Neutrophil (primary cell): ENCODE data around the gene BRD7.

Experiments used
- H3K27ac ChIP-seq: fragments of 200-600 bp; sonication (generic); 2 replicates; pipeline ENCODE4 v1.5.1; 2016; ENCODE audit warnings: mild to moderate bottlenecking, moderate library complexity
- H3K27me3 ChIP-seq: fragments of 200-600 bp; sonication (generic); 2 replicates; pipeline ENCODE4 v1.6.0; 2016; ENCODE audit warnings: mild to moderate bottlenecking
- H3K36me3 ChIP-seq: fragments of 200-600 bp; sonication (generic); 2 replicates; pipeline ENCODE4 v1.5.1; 2017
- H3K4me1 ChIP-seq, 2 experiments: fragments of 200-600 bp in 1 of 2; sonication (generic) in 1 of 2; 1 replicate in 1 of 2; 2 replicates in 1 of 2; pipeline versions ENCODE4 v1.5.1 to v1.6.1; 2013 to 2016; ENCODE audit warnings: low read depth in 1 of 2, low read length in 1 of 2, mild to moderate bottlenecking in 1 of 2, moderate library complexity in 1 of 2; ENCODE audit not compliant: control insufficient read depth in 1 of 2, insufficient read depth in 1 of 2
- H3K4me3 ChIP-seq, 2 experiments: fragments of 200-600 bp in 1 of 2; sonication (generic) in 1 of 2; 1 replicate in 1 of 2; 2 replicates in 1 of 2; pipeline ENCODE4 v1.5.1; 2013 to 2016; ENCODE audit warnings: low read depth in 1 of 2, low read length in 1 of 2, mild to moderate bottlenecking in 1 of 2, moderate library complexity in 1 of 2
- H3K9me3 ChIP-seq: fragments of 200-600 bp; sonication (generic); 2 replicates; pipeline ENCODE4 v1.5.1; 2016
- TF ChIP-seq, protein P1 (sequence below): fragments of 200-600 bp; sonication (generic); IDR thresholded peaks from 2 replicates; pipeline ENCODE4 v1.5.1; 2016; ENCODE audit warnings: antibody characterized with exemption

BRD7 gene

DNA sequence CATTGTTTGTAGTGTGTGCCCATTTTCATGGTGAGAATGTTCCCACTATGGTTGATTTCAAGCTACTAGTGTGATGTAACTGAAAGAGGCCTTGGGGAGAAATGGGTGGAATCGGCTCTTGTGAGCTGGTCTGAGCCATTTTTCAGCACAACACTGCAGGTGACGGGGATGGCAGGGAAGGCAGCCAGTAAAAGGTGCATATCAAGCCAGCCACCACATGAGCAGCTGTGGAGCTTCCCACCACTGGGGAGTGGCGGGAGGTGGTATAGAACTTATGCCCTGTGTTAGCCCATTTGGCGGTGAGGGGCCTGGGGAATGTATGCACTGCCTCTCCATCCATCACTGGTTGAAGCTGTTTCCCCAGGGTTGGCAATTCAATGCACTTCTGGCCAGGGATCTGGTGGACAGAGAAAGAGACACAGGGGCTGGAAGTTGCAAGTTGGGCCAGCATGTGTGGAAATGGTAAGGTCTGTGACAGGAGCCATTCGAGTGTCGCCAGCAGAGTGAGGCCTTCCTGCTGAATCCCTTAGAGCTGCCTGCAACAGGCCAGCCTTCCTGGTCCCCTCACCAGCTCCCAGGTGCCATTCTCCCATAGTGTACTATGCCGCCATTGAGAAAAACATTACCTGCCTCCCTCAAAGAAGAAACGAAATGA, 31.7 kb upstream of the BRD7 start:
- no peaks in the 10 kb centered on the region for H3K27me3 ChIP-seq
- no peaks in the 10 kb centered on the region for H3K9me3 ChIP-seq
- H3K4me3 ChIP-seq: no peak overlapping the region
- H3K4me1 ChIP-seq: no peaks in the 10 kb centered on the region
- H3K27ac ChIP-seq: no peak overlapping the region
- TF ChIP-seq, protein P1, sequence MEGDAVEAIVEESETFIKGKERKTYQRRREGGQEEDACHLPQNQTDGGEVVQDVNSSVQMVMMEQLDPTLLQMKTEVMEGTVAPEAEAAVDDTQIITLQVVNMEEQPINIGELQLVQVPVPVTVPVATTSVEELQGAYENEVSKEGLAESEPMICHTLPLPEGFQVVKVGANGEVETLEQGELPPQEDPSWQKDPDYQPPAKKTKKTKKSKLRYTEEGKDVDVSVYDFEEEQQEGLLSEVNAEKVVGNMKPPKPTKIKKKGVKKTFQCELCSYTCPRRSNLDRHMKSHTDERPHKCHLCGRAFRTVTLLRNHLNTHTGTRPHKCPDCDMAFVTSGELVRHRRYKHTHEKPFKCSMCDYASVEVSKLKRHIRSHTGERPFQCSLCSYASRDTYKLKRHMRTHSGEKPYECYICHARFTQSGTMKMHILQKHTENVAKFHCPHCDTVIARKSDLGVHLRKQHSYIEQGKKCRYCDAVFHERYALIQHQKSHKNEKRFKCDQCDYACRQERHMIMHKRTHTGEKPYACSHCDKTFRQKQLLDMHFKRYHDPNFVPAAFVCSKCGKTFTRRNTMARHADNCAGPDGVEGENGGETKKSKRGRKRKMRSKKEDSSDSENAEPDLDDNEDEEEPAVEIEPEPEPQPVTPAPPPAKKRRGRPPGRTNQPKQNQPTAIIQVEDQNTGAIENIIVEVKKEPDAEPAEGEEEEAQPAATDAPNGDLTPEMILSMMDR: no peak
- H3K36me3 ChIP-seq: no peaks in the 10 kb centered on the region

DNA sequence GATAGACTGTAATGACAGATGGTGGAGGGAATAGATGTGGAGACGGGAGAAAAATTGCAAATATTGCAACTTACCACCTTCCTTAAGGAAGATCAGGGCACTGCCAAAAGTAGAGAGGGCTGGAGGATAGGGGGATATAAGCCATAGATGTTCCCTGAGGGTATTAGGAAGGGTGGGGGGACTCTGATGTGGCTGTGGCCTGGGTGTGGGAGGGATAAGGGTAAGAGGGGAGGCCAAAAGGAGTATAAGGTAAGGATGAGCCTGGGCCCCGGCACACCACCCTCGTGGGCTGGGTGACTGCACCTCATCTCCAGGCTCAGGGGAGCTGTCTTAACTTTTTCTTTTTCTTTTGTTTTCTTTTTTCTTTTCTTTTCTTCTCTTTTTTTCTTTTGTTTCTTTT, 30.6 kb upstream of the BRD7 start:
- no peaks in the 10 kb centered on the region for H3K36me3 ChIP-seq
- no peak overlapping the region for H3K4me3 ChIP-seq
- H3K4me1 ChIP-seq: no peaks in the 10 kb centered on the region
- TF ChIP-seq, protein P1: no peak
- H3K9me3 ChIP-seq: no peaks in the 10 kb centered on the region
- H3K27ac ChIP-seq: no peak overlapping the region
- H3K27me3 ChIP-seq: no peaks in the 10 kb centered on the region

DNA sequence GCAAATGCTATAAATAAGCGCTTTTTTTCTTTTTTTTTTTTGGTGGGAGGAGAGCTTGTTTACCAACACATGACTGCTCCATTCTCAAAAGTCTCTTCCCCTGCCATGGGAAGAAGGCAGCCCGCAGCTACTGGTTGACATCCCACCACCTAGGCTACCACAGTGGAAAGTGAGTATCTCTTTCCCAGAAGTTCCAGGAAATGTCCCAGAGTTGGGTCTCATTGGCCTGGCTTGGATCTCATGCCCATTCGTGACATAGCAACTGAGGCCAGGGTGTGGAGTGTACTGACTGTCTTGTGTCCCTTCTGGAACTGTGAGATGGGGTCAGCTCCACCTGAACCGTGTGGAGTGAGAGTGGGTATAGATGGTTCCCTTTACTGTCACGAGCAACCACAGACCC, 29.5 kb upstream of the BRD7 start:
- no peaks in the 10 kb centered on the region for H3K4me1 ChIP-seq
- H3K9me3 ChIP-seq: no peaks in the 10 kb centered on the region
- no peak overlapping the region for H3K27ac ChIP-seq
- no peaks in the 10 kb centered on the region for H3K27me3 ChIP-seq
- H3K36me3 ChIP-seq: no peaks in the 10 kb centered on the region
- no peak overlapping the region for H3K4me3 ChIP-seq
- TF ChIP-seq, protein P1: no peak

DNA sequence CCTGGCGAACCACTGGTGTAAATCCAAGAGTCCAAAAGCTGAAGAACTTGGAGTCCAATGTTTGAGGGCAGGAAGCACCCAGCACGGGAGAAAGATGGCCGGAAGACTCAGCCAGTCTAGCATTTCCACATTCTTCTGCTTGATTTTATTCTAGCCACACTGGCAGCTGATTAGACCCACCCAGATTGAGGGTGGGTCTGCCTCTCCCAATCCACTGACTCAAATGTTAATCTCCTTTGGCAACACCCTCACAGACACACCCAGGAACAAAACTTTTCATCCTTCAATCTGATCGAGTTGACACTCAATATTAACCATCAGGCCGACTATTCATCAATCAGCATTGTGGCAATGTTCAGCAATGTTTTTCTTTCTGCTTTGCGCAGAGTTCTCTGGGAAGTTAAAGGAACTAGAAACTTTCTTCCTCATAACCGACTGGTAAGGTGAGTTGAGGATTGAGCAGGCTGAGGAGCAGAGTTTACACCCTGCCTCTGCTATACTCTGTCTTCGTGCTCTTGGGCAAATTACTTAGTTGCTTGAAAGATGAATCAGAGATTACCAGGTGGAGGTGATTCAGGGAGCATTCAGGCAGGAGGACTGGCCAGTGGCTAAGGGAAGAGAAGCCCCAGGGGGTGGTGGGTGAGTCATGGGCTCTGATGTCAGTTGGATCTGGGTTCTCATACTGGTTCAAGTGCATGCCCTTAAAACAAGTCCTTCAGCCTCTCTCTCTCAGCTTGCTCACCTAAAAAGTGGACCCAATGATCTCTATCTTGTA, 28.2 kb upstream of the BRD7 start:
- TF ChIP-seq, protein P1: no peak
- no peak overlapping the region for H3K4me3 ChIP-seq
- H3K27me3 ChIP-seq: no peaks in the 10 kb centered on the region
- no peaks in the 10 kb centered on the region for H3K36me3 ChIP-seq
- H3K9me3 ChIP-seq: no peaks in the 10 kb centered on the region
- no peaks in the 10 kb centered on the region for H3K4me1 ChIP-seq
- no peak overlapping the region for H3K27ac ChIP-seq

DNA sequence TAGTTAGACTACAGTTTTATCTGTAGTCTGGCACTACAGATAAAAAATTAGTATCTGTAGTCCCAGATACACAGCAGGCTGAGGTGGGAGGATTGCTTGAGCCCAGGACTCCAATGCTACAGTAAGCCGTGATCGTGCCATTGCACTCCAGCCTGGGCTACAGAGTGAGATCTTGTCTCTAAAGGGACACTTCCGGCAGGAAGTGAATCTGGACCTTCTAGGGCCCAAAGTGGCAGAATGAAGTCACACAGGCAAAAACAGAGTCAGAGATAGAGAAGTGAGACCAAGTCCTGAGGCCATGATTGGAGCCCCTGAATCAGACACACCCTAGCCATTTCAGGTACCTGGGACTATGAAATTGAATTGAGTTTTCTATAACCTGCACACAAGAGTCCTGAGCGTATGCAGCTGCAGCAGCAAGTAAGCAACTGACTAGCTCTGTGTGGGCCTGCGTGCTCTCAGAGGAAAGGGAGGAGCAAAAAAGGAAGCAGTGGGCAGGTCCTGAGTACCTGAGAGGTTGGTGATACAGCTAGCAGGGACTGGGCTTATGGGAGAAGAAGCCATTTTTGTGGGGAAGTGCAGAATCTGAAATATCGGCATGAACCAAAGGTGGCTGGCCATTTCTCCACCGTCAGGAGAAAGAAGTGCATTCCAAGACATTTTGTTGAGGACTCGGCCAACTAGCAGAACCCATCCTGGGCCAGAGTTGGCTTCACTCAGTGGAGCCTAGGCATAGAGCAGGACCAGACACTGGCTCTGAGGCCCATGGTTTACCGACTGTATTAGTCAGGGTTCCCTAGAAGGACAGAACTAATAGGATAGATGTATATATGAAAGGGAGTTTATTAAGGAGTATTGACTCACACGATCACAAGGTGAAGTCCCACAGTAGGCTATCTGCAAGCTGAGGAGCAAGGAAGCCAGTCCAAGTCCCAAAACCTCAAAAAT, 27.2 kb upstream of the BRD7 start:
- TF ChIP-seq, protein P1: no peak
- Histone ChIP-seq H3K27ac (no peak overlapping the region), H3K36me3 (no peaks in the 10 kb centered on the region), H3K4me3 (no peak overlapping the region), H3K27me3 (no peaks in the 10 kb centered on the region), H3K9me3 (no peaks in the 10 kb centered on the region), H3K4me1 (no peaks in the 10 kb centered on the region)
